IPS-11a (cell line): ENCODE measurements around the gene QRICH2.
"Not testable (repeated sequence)": the region's sequence is repeated elsewhere in the genome, so short reads cannot be mapped to it uniquely, and the experiment has no call there.

ENCODE experiments used
- H3K4me3 ChIP-seq: one replicate; pipeline ENCODE4 v1.5.1; 2013; ENCODE audit warnings: low read depth, low read length, control low read depth

The QRICH2 gene

DNA sequence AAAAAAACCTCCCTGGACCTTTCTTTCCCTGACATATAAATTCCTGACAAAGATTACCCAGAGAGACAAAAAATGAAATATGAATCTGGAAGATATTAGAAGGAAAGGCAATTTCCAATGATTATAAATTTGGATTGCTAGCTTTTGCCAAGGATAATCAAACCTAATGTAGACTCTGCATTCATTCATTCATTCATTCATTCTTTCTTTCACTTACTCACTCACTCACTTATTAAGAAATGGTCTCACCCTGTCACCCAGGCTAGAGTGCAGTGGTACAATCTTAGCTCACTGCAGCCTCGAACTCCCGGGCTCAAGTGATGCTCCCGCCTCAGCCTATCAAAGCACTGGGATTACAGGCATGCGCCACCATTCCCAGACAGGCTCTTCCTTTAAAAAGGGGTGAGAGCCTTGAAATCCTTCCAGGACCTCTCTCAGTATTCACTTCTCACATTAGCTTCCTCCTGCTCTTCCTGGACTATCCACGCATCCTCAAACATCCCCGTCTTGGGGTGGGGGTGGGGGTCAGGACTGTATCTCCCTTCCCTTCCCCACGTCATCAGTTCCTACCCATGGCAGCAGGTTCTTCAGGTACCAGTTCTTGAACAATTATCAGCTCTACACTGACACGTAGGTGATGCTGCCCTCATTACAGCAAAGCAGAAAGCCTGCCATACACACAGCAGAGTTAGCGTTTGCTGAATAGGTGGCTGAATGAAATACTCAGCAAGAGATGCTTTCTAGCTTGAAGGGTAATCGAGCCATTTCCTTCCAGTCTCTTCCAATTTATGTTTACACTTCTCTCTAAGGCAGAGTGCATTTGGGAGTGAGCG lies 25.8 kb upstream of the QRICH2 start:
- no peak overlapping the region for H3K4me3 ChIP-seq

DNA sequence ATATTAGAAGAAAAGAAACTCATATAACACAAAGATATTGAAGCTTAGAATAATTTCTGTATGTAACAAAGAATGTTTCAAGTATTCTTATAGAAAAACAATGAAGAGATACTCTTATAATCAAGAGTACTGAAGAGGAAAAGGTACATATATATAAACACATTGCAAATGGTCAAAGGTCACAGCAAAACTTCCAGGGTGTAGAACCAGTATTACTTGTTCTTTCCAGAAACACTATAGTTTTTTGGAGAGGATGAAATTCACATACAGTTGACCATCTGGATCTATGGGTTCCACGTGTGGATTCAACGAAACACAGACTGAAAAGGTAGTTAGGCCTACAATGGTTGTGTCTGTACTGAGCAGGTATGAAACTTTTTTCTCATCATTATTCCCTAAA lies 23.0 kb upstream of the QRICH2 start:
- H3K4me3 ChIP-seq, result no peak overlapping the region

DNA sequence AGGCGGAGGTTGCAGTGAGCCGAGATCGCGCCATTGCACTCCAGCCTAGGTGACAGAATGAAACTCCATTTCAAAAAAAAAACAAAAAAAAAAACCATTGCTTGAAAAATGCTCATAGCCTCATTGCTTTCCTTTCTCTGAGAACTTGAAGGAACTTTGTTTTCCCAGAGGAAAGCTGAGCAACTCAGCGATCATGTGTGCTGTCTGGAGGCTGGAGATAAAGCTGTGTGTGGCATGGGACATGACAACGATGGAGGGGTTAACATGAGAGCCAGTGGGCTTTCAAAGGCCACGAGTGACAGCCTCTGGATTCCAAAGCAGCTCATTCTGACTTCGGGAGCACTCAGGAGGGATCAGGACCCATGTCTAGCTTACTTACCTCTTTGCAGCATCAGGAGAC lies 21.6 kb upstream of the QRICH2 start:
- no peak overlapping the region for H3K4me3 ChIP-seq

GRCh38 chr17:76327696-76328095 lies 19.6 kb upstream of the QRICH2 start:
- H3K4me3 ChIP-seq, result no peak overlapping the region

DNA sequence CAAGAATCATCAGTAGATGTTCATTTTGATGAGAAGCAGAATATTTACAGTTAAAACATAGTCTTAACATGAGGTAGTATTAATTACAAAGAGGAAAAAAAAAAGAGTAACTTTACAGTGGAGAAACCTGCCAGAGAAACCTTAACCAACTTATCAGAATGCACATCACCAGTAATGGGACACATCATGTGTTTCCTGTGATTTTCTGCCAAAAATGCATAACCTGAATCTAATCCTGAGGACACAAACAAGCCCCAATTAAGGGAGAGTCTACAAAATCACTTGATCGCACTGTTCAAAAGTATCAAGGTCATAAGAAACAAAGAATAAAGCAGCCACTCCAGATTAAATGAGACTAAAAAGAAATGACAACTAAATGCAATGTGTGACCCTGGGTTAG lies 18.2 kb upstream of the QRICH2 start:
- H3K4me3 ChIP-seq, result no peak overlapping the region

GRCh38 chr17:76318586-76318985 lies 10.5 kb upstream of the QRICH2 start:
- H3K4me3 ChIP-seq, result no peak overlapping the region

DNA sequence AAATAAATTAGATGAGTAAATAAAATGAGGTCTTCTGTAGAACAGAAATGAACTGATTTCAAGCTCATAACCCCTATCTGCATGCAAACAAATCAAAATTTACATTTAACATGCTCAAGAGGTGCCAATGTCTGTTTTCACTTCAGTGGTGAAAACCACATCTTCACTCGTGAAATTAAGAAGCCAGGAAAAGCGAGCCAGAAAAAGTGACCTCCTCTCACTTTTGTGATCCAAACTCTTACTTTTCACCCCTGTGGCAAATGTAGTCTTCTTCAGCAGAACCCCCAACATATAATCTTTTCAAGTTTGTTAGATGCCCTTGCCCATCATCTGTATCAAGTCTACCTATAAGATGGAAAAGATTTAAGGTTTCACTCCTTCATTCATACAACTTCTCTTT lies 9.5 kb upstream of the QRICH2 start:
- no peak overlapping the region for H3K4me3 ChIP-seq

DNA sequence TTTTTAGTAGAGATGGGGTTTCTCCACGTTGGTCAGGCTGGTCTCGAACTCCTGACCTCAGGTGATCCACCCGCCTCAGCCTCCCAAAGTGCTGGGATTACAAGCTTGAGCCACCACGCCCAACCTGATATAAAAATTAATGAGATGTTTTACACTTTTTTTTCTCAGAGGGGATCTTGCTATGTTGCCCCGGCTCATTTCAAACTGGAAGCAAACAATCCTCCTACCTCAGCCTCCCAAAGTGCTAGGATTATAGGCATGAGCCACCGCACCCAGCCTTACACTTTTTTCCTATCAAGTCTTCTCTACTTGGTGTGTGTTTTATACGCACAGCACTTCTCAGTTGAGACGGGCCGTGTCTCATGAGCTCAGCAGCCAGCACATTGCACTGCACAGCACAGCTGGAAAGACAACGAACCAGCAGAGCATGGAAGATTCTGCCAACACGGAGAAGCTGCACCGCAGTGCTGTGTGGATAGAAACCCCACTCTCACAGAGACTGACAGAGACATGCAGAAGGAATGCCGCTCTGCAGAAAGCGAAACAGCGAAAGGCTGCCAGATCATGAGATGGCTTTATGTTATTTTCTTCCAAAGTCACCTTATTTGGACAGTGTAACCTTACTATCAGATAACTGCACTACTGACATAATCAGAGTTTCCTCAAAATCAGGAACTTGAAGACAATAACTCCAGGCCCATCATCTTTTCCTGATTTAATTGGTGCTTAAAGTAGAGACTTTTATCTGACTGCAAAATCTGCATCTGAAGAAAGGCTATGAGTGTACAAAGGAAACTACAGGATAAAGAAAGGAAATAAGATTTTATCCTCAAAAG lies 6.5 kb upstream of the QRICH2 start:
- H3K4me3 ChIP-seq, result no peak overlapping the region

- H3K4me3 ChIP-seq, result no peak overlapping the region
These were observed 4.7 kb upstream of the QRICH2 start for GRCh38 chr17:76312735-76313134.

DNA sequence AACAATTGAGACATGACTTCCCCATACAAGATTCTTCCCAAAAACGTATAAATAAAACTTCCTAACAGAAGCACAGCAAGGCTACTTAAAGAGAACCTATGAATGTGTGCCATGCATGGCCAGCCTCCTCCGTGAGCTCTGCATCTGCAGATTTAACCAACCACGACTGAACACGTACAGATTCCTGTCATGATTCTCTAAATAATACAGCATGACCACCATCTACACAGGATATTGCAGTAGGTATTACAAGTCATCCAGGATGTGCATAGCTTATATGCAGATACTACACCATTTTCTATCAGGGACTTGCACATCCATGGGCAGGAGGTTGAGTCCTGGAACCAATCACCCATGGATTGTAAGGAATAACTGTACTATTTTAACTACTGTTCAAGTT lies 1.4 kb upstream of the QRICH2 start:
- H3K4me3 ChIP-seq, result no peak overlapping the region

GRCh38 chr17:76307299-76307965 lies 644 bp downstream of the QRICH2 start:
- no peak overlapping the region for H3K4me3 ChIP-seq

DNA sequence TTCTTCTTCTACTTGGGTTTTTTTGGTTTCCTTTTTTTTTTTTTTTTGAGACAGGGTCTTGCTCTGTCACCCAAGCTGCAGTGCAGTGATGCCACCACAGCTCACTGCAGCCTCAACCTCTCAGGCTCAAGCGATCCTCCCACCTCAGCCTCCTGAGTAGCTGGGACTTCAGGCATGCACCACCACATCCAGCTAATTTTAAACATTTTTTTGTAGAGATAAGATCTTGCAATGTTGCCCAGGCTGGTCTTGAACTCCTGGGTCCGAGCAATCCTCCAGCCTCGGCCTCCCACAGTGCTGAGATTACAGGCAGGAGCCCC lies 3.0 kb downstream of the QRICH2 start:
- H3K4me3 ChIP-seq, result not testable (repeated sequence)

- no peak overlapping the region for H3K4me3 ChIP-seq
These were observed 3.6 kb downstream of the QRICH2 start for GRCh38 chr17:76304226-76305134.

GRCh38 chr17:76297436-76297835 lies 10.6 kb downstream of the QRICH2 start:
- H3K4me3 ChIP-seq, result no peak overlapping the region

DNA sequence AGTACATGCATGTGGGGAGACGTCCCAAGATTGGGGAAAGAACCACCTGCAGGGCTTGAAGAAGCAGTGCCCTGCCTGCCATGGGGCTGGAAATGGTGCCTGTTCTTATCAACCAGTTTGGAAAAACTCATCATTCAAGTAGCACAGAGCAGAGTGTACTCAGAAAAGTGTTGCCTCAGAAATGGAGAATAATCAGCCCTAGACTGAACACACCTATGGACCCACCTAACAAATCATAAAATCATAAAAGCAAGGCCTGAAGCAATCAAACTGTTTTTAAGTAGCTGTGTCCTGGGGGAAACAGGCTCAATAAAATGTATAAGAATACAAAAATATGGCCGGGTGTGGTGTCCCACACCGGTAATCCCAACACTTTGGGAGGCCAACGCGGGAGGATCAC lies 11.2 kb downstream of the QRICH2 start:
- H3K4me3 ChIP-seq, result no peak overlapping the region

DNA sequence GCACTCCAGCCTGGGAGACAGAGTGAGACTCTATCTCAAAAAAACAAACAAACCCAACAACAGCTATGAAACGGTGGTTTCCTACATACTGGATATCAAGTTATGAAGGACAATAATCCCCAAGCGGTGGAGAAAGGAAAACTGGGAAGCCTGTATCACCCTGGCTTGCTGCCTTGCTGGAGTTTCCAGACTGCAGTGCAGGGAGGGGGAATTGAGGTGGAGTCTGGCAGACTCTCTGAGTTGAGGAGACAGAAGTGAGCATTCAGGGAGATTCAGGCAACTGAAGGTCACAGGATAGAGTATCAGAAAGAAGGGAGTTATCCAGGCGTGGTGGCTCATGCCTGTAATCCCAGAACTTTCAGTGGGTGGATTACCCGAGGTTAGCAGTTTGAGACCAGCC lies 11.9 kb downstream of the QRICH2 start:
- H3K4me3 ChIP-seq, result no peak overlapping the region

DNA sequence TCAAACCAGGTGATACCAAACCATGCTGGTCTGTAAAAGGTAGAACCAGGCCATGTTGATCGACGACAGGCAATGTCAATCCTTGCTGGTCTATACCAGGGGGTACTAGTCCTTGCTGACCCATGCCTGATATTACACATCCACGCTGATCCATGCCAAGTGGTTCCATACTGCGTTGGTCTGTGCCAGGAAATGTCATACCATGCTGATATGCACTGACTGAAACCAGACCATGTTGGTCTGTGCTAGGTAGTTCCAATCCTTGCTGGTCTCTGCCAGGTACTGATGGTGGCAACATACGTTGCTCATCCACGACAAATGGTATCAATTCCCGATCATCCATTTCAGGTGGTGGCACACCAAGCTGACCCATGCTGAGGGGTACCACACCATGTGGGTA lies 15.0 kb downstream of the QRICH2 start:
- no peak overlapping the region for H3K4me3 ChIP-seq

- H3K4me3 ChIP-seq, result no peak overlapping the region
These were observed 15.5 kb downstream of the QRICH2 start for GRCh38 chr17:76292567-76292966.

DNA sequence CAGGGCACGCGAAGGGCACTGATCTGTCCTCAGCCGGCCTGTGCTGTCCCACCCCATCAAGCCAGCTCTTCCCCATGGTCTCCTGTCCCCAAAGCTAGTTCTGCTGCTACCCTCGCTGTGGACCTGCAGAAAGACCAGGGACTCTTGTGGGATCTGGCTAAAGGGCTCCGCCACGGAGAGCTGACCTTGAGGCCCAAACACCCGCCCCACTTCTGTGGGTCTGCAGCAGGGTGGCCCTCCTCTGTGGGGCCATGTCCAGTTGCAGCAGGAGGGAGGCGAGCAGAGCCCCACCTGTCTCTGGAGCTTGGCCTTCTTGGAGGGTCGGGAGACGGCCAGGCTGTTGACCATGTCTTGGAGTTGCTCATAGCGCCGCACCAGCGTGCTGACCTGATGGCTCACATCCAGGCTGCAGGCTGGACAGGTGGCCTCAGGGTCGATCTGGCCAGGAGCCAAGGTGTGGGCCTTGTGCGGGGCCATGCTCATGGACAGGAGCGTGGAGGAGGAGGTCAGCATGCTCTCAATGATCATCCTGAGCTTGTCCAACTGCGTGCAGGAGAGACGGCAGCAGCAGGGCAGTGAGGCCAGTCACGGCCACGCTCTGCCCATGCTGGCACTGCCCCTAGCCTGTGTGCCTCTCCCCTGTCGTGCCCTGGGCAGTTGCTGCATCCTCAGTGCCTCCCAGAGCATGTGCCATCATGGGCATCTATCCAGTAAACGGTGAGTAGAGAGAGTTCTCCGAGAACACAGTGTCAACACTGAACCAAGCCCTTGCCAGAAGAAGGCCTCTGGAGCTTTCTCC lies 26.3 kb downstream of the QRICH2 start:
- no peak overlapping the region for H3K4me3 ChIP-seq

- no peak overlapping the region for H3K4me3 ChIP-seq
These were observed 27.4 kb downstream of the QRICH2 start for GRCh38 chr17:76280650-76281049.
